ENCODE measurements around the gene PCGF1. TPM values are rescaled to one million over a fixed set of nuclear protein-coding genes. Genes with fewer than 3 reads are reported as not detected.

PCGF1 gene
- total and polyA plus RNA-seq, 2 experiments from 2014 or later: 10.9 to 13.4 TPM

DNA sequence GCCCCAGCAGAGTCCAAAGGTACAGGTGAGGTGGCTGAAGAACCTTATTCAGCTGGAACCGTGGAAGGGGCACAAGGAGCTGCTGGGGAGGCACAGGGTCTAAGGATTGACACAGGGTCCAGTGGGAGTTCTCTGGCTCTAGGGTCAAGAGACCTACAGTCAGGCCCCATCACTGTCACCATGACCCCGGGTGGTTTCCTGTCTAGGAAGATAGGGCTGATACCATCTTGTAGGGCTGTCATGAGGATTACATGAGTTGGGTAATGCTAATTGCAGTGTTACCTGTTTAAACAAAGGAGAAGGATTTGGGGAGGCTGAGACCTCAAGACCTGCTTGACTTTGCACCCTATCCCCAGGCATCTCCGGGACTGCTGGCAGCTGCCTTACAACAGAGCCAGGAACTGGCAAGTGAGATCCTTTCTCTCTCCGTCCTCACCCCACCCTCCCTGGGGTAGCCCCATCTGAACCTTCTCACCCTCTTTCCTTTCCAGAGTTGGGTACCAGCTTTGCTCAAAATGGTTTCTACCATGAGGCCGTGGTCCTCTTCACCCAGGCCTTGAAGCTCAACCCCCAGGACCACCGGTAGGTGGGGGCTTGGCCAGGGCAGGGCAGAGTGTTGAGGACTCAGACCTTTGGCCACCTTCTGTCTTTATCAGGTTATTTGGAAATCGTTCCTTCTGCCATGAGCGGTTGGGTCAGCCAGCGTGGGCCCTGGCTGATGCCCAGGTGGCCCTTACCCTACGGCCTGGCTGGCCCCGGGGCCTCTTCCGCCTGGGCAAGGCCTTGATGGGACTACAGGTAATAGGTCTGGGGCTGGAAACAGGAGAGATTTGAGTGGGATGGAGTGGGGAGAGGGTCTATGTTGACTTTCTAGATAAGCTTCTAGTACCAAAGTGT lies 15.6 kb downstream of the PCGF1 start (continued):
- TF ChIP-seq, protein P1, sequence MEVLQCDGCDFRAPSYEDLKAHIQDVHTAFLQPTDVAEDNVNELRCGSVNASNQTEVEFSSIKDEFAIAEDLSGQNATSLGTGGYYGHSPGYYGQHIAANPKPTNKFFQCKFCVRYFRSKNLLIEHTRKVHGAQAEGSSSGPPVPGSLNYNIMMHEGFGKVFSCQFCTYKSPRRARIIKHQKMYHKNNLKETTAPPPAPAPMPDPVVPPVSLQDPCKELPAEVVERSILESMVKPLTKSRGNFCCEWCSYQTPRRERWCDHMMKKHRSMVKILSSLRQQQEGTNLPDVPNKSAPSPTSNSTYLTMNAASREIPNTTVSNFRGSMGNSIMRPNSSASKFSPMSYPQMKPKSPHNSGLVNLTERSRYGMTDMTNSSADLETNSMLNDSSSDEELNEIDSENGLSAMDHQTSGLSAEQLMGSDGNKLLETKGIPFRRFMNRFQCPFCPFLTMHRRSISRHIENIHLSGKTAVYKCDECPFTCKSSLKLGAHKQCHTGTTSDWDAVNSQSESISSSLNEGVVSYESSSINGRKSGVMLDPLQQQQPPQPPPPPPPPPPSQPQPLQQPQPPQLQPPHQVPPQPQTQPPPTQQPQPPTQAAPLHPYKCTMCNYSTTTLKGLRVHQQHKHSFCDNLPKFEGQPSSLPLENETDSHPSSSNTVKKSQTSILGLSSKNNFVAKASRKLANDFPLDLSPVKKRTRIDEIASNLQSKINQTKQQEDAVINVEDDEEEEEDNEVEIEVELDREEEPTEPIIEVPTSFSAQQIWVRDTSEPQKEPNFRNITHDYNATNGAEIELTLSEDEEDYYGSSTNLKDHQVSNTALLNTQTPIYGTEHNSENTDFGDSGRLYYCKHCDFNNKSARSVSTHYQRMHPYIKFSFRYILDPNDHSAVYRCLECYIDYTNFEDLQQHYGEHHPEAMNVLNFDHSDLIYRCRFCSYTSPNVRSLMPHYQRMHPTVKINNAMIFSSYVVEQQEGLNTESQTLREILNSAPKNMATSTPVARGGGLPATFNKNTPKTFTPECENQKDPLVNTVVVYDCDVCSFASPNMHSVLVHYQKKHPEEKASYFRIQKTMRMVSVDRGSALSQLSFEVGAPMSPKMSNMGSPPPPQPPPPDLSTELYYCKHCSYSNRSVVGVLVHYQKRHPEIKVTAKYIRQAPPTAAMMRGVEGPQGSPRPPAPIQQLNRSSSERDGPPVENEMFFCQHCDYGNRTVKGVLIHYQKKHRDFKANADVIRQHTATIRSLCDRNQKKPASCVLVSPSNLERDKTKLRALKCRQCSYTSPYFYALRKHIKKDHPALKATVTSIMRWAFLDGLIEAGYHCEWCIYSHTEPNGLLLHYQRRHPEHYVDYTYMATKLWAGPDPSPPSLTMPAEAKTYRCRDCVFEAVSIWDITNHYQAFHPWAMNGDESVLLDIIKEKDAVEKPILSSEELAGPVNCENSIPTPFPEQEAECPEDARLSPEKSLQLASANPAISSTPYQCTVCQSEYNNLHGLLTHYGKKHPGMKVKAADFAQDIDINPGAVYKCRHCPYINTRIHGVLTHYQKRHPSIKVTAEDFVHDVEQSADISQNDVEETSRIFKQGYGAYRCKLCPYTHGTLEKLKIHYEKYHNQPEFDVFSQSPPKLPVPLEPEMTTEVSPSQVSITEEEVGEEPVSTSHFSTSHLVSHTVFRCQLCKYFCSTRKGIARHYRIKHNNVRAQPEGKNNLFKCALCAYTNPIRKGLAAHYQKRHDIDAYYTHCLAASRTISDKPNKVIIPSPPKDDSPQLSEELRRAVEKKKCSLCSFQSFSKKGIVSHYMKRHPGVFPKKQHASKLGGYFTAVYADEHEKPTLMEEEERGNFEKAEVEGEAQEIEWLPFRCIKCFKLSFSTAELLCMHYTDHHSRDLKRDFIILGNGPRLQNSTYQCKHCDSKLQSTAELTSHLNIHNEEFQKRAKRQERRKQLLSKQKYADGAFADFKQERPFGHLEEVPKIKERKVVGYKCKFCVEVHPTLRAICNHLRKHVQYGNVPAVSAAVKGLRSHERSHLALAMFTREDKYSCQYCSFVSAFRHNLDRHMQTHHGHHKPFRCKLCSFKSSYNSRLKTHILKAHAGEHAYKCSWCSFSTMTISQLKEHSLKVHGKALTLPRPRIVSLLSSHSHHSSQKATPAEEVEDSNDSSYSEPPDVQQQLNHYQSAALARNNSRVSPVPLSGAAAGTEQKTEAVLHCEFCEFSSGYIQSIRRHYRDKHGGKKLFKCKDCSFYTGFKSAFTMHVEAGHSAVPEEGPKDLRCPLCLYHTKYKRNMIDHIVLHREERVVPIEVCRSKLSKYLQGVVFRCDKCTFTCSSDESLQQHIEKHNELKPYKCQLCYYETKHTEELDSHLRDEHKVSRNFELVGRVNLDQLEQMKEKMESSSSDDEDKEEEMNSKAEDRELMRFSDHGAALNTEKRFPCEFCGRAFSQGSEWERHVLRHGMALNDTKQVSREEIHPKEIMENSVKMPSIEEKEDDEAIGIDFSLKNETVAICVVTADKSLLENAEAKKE (CRISPR knock-in tag; IDR thresholded peaks at IDR 0.05): no peak
- TF ChIP-seq EZH2 (IDR thresholded peaks at IDR 0.05; ENCODE audit: low read depth, unreplicated experiment): no peak

- no peaks in the 10 kb centered on the region for H3F3A ChIP-seq (replicated peaks; ENCODE audit: low read depth)
- H3K36me3 Mint-ChIP-seq (ENCODE audit: low read depth): peaks cover 56% of the 10 kb centered on the region
- no peak overlapping the region for H3K4me2 ChIP-seq
- no peaks in the 10 kb centered on the region; the same call in 2 of the 3 replicates for H3K4me1 Mint-ChIP-seq
- no peak overlapping the region for H3K4me3 ChIP-seq
- DNase-seq (ENCODE audit: low spot score) (no peak), ATAC-seq (no peak)
- no peak overlapping the region for H3K27ac ChIP-seq (ENCODE audit: low read depth)
- peaks cover 6% of the 10 kb centered on the region for H3K27me3 Mint-ChIP-seq (ENCODE audit: insufficient read depth, low read depth, poor library complexity)
- no peak overlapping the region for H3K27ac Mint-ChIP-seq
- no peak overlapping the region for H2AFZ ChIP-seq
- no peaks in the 10 kb centered on the region for H3K4me1 ChIP-seq (ENCODE audit: insufficient read depth)
- no peak overlapping the region for H3K4me3 Mint-ChIP-seq
- H3K79me2 ChIP-seq (replicated peaks; ENCODE audit: insufficient read depth): no peaks in the 10 kb centered on the region
- peaks cover 9% of the 10 kb centered on the region for H3K27me3 ChIP-seq (ENCODE audit: insufficient read depth)
- H3K36me3 ChIP-seq (ENCODE audit: insufficient read depth): peaks cover 5% of the 10 kb centered on the region; the same call in 1 of the 2 replicates
- no peaks in the 10 kb centered on the region for H4K20me1 ChIP-seq (replicated peaks; ENCODE audit: insufficient read depth)
- H3K9me2 ChIP-seq (ENCODE audit: insufficient read depth): no peaks in the 10 kb centered on the region
- H3K9me3 Mint-ChIP-seq: no peaks in the 10 kb centered on the region; the same call in 2 of the 3 replicates
- TF ChIP-seq CTCF (conservative IDR thresholded peaks at IDR 0.05; ENCODE audit: low read depth in 2 of 2): no peak
- no peak for TF ChIP-seq STAT1 (IDR thresholded peaks at IDR 0.05; ENCODE audit: unreplicated experiment)
- TF ChIP-seq ZNF331 (CRISPR knock-in tag; IDR thresholded peaks at IDR 0.05; ENCODE audit: low read depth): no peak
- no peak for TF ChIP-seq NANOG (IDR thresholded peaks at IDR 0.05; ENCODE audit: borderline replicate concordance)
- no peak for TF ChIP-seq POLR2AphosphoS5 (IDR thresholded peaks at IDR 0.05; ENCODE audit: low read depth)
- TF ChIP-seq EZH2phosphoT487 (IDR thresholded peaks at IDR 0.05; ENCODE audit: unreplicated experiment): no peak
- no peak for TF ChIP-seq REST (IDR thresholded peaks at IDR 0.05; ENCODE audit: unreplicated experiment)
- TF ChIP-seq EZH2 (IDR thresholded peaks at IDR 0.05; ENCODE audit: low read depth, unreplicated experiment): no peak
- no peak for TF ChIP-seq JUNB (IDR thresholded peaks at IDR 0.05; ENCODE audit: unreplicated experiment)
- TF ChIP-seq ZNF114 (CRISPR knock-in tag; IDR thresholded peaks at IDR 0.05): no peak
Measured at GRCh38 chr2:74489906-74490305, 17.6 kb downstream of the PCGF1 start.
